IPS-20b (cell line): ENCODE data around the gene SNX30.

Source experiments
- H3K27ac ChIP-seq: one replicate; pipeline ENCODE4 v1.5.1; 2013; ENCODE audit warnings: low read length
- H3K27me3 ChIP-seq: 2 replicates; pipeline ENCODE4 v1.6.1; 2013; ENCODE audit warnings: mild to moderate bottlenecking, low read length, inconsistent platforms; ENCODE audit not compliant: insufficient read depth
- H3K36me3 ChIP-seq: 2 replicates; pipeline ENCODE4 v1.6.1; 2013; ENCODE audit warnings: low read depth, mild to moderate bottlenecking, inconsistent platforms, low read length, moderate library complexity; ENCODE audit not compliant: insufficient read depth
- H3K4me1 ChIP-seq: 2 replicates; pipeline ENCODE4 v1.6.1; 2013; ENCODE audit warnings: mild to moderate bottlenecking, control low read depth, inconsistent platforms, low read length, moderate library complexity; ENCODE audit not compliant: insufficient read depth
- H3K4me3 ChIP-seq: 2 replicates; pipeline ENCODE4 v1.5.1; 2013; ENCODE audit warnings: mild to moderate bottlenecking, low read length, inconsistent platforms
- H3K9ac ChIP-seq: 2 replicates; pipeline ENCODE4 v1.6.1; 2013; ENCODE audit warnings: low read depth, mild to moderate bottlenecking, inconsistent platforms, low read length, moderate library complexity
- H3K9me3 ChIP-seq: 2 replicates; pipeline ENCODE4 v1.6.1; 2013; ENCODE audit warnings: mild to moderate bottlenecking, low read depth, low read length, inconsistent platforms; ENCODE audit not compliant: insufficient read depth

The SNX30 gene

DNA sequence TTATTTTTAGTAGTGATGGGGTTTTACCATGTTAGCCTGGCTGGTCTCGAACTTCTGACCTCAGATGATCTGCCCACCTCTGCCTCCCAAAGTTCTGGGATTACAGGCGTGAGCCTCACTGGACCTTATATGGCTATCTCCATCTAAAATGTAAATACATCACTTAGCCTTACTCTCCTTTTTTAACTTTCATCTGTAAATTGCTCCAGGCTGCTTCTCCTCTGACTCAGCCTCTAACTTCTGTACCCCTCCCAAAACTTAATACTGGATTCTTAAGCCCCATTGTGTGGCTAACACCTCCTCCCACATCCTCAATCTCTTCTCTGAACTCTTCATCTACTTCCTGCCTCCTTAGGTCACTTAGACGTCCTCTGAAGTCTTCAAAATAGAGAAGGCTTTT is 4.0 kb downstream of the SNX30 start:
- H3K4me1 ChIP-seq = peaks cover 11% of the 10 kb centered on the region
- H3K4me3 ChIP-seq = no peak overlapping the region
- no peaks in the 10 kb centered on the region for H3K36me3 ChIP-seq
- peaks cover 18% of the 10 kb centered on the region; the same call in 1 of the 2 replicates for H3K27me3 ChIP-seq
- H3K9ac ChIP-seq = no peak overlapping the region
- no peak overlapping the region for H3K27ac ChIP-seq
- H3K9me3 ChIP-seq = no peaks in the 10 kb centered on the region

DNA sequence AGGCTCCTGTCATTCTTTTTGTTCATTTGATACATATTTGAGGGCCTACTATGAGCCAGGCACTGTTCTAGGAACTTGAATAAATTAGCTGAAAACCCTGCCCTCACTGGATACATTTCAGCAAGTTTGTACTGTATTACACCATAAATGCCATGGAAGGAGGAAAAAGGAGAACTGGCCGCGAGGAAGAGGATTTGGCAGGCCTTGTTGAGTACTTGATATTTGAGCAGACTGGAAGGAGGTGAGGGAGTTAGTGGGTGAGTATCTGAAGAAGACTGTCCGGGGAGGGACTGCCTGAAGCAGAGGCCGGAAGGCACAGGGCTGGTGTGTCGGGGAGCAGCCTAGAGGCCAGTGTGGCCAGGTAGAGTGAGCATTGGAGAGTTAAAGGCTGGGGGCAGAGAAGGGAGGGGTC is 4.5 kb downstream of the SNX30 start:
- Histone ChIP-seq H3K9me3 (no peaks in the 10 kb centered on the region), H3K4me3 (no peak overlapping the region), H3K4me1 (peaks cover 6% of the 10 kb centered on the region), H3K36me3 (no peaks in the 10 kb centered on the region), H3K27me3 (peaks cover 14% of the 10 kb centered on the region; the same call in 1 of the 2 replicates), H3K9ac (no peak overlapping the region), H3K27ac (no peak overlapping the region)

DNA sequence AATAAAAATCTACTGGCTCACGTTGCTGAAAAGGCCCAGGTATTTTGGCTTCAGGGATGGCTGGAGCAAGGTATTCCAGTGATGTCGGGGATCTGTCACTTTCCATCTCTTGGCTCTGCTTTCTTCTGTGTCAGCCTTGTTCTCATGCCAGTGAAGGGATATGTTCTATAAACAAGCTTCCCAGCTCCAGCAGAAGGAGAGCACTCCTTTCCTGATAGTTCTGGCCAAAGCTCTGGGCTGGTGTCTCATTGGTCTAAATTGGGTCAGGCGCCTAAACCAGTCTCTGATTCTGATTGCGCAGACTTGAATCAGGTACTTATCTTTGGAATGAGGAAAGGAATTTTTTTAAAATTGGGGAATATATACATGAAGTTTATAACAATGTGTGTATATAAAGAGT is 5.1 kb downstream of the SNX30 start:
- H3K36me3 ChIP-seq = no peaks in the 10 kb centered on the region
- H3K9me3 ChIP-seq = no peaks in the 10 kb centered on the region
- H3K4me1 ChIP-seq = peaks cover 5% of the 10 kb centered on the region
- H3K27me3 ChIP-seq = peaks cover 11% of the 10 kb centered on the region; the same call in 1 of the 2 replicates
- no peak overlapping the region for H3K27ac ChIP-seq
- H3K4me3 ChIP-seq = no peak overlapping the region
- H3K9ac ChIP-seq = no peak overlapping the region

DNA sequence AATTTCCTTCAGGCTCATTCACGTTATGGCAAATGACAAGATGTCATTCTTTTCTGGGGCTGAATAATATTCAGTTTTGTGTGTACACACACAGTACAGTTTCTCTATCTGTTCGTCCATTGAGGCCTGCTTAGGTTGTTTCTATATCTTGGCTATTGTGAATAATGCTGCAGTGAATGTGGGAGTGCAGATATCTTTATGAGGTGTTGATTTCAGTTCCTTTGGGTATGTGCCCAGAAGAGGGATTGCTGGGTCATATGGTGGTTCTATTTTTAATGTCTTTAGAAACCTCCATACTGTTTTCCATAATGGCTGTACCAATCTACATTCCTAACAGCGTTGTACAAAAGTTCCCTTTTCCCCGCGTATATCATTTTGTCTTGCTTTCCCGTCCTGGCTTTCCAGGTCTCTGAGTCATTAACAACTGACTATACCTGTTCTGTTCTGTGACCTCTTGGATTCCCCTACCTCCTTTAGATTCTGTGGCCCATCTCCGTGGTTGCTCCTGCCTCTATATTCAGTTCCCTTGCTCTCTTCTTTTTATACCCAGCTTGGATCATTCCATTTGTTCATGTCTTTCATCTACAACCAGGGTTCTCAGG is 6.8 kb downstream of the SNX30 start:
- Histone ChIP-seq H3K9ac (no peak overlapping the region), H3K36me3 (no peaks in the 10 kb centered on the region), H3K9me3 (no peaks in the 10 kb centered on the region), H3K27ac (no peak overlapping the region), H3K27me3 (peaks cover 4% of the 10 kb centered on the region; the same call in 1 of the 2 replicates), H3K4me3 (no peak overlapping the region), H3K4me1 (no peaks in the 10 kb centered on the region; the same call in 1 of the 2 replicates)

DNA sequence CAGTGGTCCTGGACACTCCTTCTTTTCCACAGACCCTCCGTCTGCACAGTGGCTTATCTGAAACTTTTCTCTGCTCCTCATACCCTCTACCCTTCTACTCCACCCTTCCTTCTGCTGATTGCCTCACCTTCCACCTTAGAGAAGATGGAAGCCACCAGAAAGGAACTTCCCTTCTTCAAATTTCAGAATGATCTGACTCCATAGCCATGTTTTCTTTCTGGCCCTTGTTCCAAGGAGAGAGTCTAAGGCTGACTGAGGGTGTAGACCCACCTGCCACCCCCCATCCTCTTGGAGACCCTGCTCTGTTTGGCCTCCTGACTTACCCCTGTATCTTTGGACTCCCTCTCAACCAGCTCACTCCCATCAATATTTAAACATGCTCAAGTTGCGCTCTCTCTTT is 7.4 kb downstream of the SNX30 start:
- H3K27me3 ChIP-seq = no peaks in the 10 kb centered on the region; the same call in 1 of the 2 replicates
- no peak overlapping the region for H3K9ac ChIP-seq
- no peaks in the 10 kb centered on the region for H3K9me3 ChIP-seq
- no peak overlapping the region for H3K27ac ChIP-seq
- H3K4me1 ChIP-seq = no peaks in the 10 kb centered on the region; the same call in 1 of the 2 replicates
- H3K36me3 ChIP-seq = no peaks in the 10 kb centered on the region
- no peak overlapping the region for H3K4me3 ChIP-seq

DNA sequence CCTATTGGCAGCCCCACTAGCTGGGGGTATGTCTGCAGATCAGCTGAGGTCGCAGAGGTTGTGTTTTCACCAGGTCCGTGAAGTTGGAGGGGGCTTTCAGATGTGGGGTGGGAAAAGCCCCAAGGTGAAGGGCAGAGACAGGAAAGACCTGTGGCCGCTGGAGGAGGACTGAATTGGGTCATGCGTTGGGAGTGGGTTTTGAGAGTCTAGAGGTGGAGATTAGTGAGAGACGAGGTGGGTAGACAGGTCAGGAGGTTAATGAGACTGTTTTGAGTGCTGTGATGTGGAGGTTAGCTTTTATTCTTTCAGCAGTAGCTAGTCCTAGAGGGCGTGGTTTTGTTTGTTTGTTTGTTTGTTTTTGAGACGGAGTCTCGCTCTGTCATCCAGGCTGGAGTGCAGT is 10.3 kb downstream of the SNX30 start:
- H3K27ac ChIP-seq = no peak overlapping the region
- H3K4me1 ChIP-seq = peaks cover 4% of the 10 kb centered on the region; the same call in 1 of the 2 replicates
- no peaks in the 10 kb centered on the region for H3K27me3 ChIP-seq
- H3K9me3 ChIP-seq = no peaks in the 10 kb centered on the region
- H3K4me3 ChIP-seq = no peak overlapping the region
- H3K9ac ChIP-seq = no peak overlapping the region
- no peaks in the 10 kb centered on the region for H3K36me3 ChIP-seq

DNA sequence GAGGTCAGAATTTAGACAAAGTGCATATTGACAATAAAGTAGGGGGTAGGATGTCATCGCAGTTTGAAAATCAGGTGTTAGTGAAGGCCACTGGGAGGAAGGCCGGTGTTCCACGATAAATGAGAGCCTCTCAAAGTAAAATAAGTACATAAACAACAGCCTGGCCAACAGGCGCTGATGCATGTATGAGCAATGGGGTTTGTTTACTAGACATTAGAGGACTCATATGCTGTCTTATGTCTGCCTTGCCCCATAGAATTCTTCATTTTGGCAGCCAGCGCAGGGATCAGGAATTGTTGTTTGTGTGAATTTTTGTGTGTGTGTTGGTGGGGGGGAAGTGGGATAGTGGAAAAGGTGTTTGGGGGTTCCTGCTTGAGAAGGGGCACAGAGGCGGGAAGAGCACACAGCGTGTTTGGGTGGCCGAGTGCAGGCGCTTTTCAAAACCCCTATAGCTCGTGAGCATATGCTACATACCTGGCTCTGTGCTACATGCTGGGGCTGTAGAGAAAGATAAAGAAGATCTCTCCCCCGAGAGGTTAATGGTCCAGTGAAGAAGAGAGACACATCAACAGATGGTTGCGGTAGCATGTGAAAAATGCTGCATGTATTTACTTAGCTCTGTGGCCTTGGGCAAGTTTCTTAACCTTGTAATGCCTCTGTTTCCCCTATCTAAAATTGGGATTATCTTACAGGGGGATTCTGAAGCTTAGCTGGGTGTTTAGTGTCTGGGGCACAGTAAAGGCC is 11.5 kb downstream of the SNX30 start:
- H3K27me3 ChIP-seq = no peaks in the 10 kb centered on the region
- no peak overlapping the region for H3K9ac ChIP-seq
- no peak overlapping the region for H3K4me3 ChIP-seq
- H3K9me3 ChIP-seq = peaks cover 6% of the 10 kb centered on the region; the same call in 1 of the 2 replicates
- H3K27ac ChIP-seq = no peak overlapping the region
- peaks cover 4% of the 10 kb centered on the region; the same call in 1 of the 2 replicates for H3K4me1 ChIP-seq
- H3K36me3 ChIP-seq = no peaks in the 10 kb centered on the region

DNA sequence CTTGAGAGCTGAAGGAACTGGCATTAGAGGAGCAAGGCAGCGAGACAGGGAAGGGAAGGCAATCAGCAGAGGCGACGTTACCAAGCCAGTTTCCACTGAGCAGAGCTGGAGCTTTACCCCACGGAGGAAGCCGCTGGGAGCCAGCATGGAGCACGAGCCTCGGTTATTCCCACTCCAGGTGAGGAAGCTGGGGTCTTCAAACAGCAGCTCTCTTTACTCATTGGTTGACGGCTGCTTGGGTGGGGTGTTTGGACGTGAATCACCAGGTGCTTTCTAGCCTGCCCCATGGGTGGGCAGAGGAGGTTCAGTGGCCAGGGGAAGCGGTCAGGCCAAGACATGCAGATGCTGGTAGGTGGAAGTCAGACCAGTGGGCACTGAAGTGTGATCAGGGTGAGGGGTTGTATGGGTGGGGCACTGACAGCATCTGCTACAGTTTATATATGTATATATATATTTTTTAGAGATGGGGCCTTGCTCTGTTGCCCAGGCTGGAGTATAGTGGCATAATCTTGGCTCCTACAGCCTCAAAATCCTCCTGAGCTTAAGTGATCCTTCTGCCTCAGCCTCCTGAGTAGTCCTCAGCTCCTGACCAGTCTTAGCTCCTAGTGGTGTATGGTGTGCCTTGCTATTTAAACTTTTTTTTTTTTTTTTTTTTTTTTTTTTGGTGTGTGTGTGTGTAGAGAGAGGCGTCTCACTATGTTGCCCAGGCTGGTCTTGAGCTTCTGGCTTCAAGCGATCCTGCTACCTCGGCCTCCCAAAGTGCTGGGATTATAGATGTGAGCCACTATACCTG is 12.4 kb downstream of the SNX30 start:
- Histone ChIP-seq H3K4me3 (no peak overlapping the region), H3K9ac (no peak overlapping the region), H3K36me3 (no peaks in the 10 kb centered on the region), H3K27ac (no peak overlapping the region), H3K4me1 (peaks cover 4% of the 10 kb centered on the region; the same call in 1 of the 2 replicates), H3K9me3 (peaks cover 6% of the 10 kb centered on the region; the same call in 1 of the 2 replicates), H3K27me3 (no peaks in the 10 kb centered on the region)

DNA sequence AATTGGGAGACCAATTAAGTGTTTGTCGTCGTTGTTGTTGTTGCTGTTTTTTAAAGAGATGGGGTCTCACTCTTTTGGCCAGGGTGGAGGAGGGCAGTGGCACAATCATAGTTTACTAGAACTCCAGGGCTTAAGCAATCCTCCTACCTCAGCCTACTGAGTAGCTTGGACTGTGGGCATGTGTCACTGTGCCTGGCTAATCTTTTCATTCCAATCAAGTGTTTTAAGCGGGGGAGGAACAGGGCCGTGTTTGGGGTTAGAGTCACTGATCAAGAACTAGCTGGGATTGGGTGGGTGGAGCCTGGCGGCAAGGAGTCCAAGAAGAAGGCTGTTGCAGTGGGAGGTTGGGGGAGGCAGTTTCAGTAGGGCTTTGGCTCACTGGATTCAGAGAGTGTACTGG is 13.8 kb downstream of the SNX30 start:
- no peaks in the 10 kb centered on the region for H3K36me3 ChIP-seq
- no peaks in the 10 kb centered on the region for H3K27me3 ChIP-seq
- H3K4me1 ChIP-seq = peaks cover 4% of the 10 kb centered on the region; the same call in 1 of the 2 replicates
- H3K27ac ChIP-seq = no peak overlapping the region
- no peak overlapping the region; the same call in 1 of the 2 replicates for H3K4me3 ChIP-seq
- H3K9me3 ChIP-seq = peaks cover 6% of the 10 kb centered on the region; the same call in 1 of the 2 replicates
- H3K9ac ChIP-seq = no peak overlapping the region; the same call in 1 of the 2 replicates

DNA sequence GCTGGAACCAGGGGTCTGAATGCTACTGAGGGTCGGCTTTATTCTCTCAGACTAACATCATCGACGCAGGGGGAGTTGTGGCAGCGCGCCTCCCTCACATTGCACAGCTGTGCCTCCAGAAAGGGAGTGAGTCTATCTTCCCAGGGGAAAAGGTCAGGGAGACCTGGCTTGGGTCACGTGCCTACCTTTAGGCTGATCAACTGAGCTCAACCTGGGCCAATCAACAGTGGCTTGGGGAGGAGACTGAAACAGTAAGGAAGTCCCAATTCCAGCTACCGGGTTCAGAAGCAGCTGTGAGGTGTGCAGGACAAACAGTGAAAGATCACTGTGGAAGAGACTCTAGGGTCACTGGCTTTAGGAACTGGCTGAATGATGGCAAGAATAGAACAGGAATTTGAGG is 14.3 kb downstream of the SNX30 start:
- H3K9me3 ChIP-seq = peaks cover 6% of the 10 kb centered on the region; the same call in 1 of the 2 replicates
- no peaks in the 10 kb centered on the region for H3K27me3 ChIP-seq
- H3K4me1 ChIP-seq = peaks cover 4% of the 10 kb centered on the region; the same call in 1 of the 2 replicates
- no peak overlapping the region; the same call in 1 of the 2 replicates for H3K9ac ChIP-seq
- no peak overlapping the region; the same call in 1 of the 2 replicates for H3K4me3 ChIP-seq
- no peak overlapping the region for H3K27ac ChIP-seq
- H3K36me3 ChIP-seq = no peaks in the 10 kb centered on the region

DNA sequence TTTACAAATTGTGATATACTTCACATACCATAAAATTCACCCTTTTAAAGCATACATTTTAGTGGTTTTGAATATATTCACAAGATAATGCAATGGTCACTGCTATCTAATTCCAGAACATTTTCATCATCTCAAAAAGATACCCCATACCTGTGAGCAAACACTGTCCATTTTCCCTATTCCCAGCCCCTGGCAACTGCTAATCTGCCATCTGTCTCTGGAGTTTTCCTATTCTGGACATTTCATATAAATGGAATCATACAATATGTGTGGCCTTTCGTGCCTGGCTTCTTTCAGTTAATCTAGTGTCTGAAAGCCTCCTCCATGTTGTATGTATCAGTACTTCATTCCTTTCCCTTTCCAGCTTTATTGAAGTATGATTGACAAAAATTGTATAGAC is 14.7 kb downstream of the SNX30 start:
- Histone ChIP-seq H3K9ac (no peak overlapping the region), H3K4me3 (no peak overlapping the region), H3K9me3 (peaks cover 6% of the 10 kb centered on the region; the same call in 1 of the 2 replicates), H3K4me1 (peaks cover 4% of the 10 kb centered on the region; the same call in 1 of the 2 replicates), H3K27ac (no peak overlapping the region), H3K27me3 (no peaks in the 10 kb centered on the region), H3K36me3 (no peaks in the 10 kb centered on the region)
